ENCODE data around the gene TDRD12. TPM values are rescaled to one million over a fixed set of nuclear protein-coding genes. Genes with fewer than 3 reads are reported as not detected.
"Not testable (repeated sequence)": the region's sequence is repeated elsewhere in the genome, so short reads cannot be mapped to it uniquely, and the experiment has no call there.

Gene TDRD12
- total and polyA plus RNA-seq, 8 donors, result 0.20 to 1.2 (median 0.50) TPM

GRCh38 chr19:32711747-32712146 lies 7.8 kb upstream of the TDRD12 start:
- no peak for DNase-seq
- Histone ChIP-seq H3K36me3 (peaks cover 4 to 65% of the 10 kb centered on the region in 2 donors), H3K9me3 (no peaks in the 10 kb centered on the region), H3K4me3 (no peak overlapping the region), H3K27me3 (no peaks in the 10 kb centered on the region), H3K27ac (no peak overlapping the region), H3K4me1 (peaks cover 0 to 12% of the 10 kb centered on the region in 2 donors)
- TF ChIP-seq, protein P1, sequence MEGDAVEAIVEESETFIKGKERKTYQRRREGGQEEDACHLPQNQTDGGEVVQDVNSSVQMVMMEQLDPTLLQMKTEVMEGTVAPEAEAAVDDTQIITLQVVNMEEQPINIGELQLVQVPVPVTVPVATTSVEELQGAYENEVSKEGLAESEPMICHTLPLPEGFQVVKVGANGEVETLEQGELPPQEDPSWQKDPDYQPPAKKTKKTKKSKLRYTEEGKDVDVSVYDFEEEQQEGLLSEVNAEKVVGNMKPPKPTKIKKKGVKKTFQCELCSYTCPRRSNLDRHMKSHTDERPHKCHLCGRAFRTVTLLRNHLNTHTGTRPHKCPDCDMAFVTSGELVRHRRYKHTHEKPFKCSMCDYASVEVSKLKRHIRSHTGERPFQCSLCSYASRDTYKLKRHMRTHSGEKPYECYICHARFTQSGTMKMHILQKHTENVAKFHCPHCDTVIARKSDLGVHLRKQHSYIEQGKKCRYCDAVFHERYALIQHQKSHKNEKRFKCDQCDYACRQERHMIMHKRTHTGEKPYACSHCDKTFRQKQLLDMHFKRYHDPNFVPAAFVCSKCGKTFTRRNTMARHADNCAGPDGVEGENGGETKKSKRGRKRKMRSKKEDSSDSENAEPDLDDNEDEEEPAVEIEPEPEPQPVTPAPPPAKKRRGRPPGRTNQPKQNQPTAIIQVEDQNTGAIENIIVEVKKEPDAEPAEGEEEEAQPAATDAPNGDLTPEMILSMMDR (IDR thresholded peaks at IDR 0.05), result no peak
- peak; percentile 72 for ATAC-seq
- intact Hi-C loops (cut with DNase I), result no loop called here

DNA sequence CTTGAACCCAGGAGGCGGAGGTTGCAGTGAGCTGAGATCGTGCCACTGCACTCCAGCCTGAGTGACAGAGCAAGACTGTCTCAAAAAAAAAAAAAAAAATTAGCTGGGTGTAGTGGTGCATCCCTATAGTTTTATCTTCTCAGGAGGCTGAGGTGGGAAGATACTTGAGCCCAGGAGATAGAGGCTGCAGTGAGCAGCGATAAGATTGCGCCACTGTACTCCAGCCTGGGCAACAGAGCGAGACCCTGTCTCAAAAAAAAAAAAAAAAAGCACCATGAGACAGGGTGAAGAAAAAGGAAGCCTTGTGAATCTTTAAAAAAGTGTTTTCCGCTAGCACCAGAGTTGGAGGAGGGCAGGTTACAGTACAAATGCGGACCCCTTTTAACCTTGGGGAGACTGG lies 3.4 kb upstream of the TDRD12 start:
- DNase-seq; H3K9me3 ChIP-seq; ATAC-seq; H3K27me3 ChIP-seq; H3K4me1 ChIP-seq; H3K27ac ChIP-seq; H3K4me3 ChIP-seq; intact Hi-C loops (cut with DNase I): not testable (repeated sequence)
- peaks cover 4 to 55% of the 10 kb centered on the region in 2 donors for H3K36me3 ChIP-seq

- TF ChIP-seq, protein P1 (IDR thresholded peaks at IDR 0.05), result no peak
- no peaks in the 10 kb centered on the region for H3K9me3 ChIP-seq
- intact Hi-C loops (cut with DNase I), result no loop called here
Observed at GRCh38 chr19:32717496-32717895, 2.1 kb upstream of the TDRD12 start.

DNA sequence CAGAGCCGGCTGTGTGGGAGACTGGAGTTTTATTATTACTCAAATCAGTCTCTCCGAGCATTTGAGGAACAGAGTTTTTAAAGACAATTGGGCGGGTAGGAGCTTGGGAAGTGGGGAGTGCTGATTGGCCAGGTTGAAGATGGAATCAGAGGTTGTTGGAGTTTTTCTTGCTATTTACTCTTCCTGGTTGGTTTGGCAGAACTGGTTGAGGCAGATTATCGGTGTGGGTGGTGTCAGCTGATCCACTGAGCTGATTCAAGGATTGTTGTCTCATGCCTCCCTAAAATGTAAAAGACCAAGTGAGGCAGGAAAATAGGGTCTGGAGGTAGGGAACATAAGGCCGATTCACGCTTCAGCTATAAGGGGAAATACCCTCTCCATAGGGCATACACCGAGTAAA lies 1.3 kb upstream of the TDRD12 start:
- Histone ChIP-seq H3K9me3 (no peaks in the 10 kb centered on the region), H3K36me3 (peaks cover 2 to 34% of the 10 kb centered on the region in 2 donors), H3K27ac (no peak overlapping the region), H3K27me3 (no peaks in the 10 kb centered on the region), H3K4me3 (no peak overlapping the region), H3K4me1 (no peaks in the 10 kb centered on the region)
- intact Hi-C loops (cut with DNase I), result no loop called here
- TF ChIP-seq, protein P1 (IDR thresholded peaks at IDR 0.05), result no peak
- DNase-seq (no peak), ATAC-seq (no peak)

More at GRCh38 chr19:32717496-32717895, 2.1 kb upstream of the TDRD12 start:
- H3K36me3 ChIP-seq, result peaks cover 4 to 42% of the 10 kb centered on the region in 2 donors
- no peaks in the 10 kb centered on the region for H3K4me1 ChIP-seq
- ATAC-seq, result no peak
- no peaks in the 10 kb centered on the region for H3K27me3 ChIP-seq
- no peak overlapping the region for H3K4me3 ChIP-seq
- H3K27ac ChIP-seq, result no peak overlapping the region
- DNase-seq, result no peak

- ATAC-seq, result no peak
- H3K4me3 ChIP-seq, result no peak overlapping the region
- no peak overlapping the region for H3K27ac ChIP-seq
- H3K9me3 ChIP-seq, result no peaks in the 10 kb centered on the region
- TF ChIP-seq, protein P1 (IDR thresholded peaks at IDR 0.05), result no peak
- H3K36me3 ChIP-seq, result peaks cover 0 to 13% of the 10 kb centered on the region in 2 donors
- H3K27me3 ChIP-seq, result no peaks in the 10 kb centered on the region
- intact Hi-C loops (cut with DNase I), result no loop called here
- no peaks in the 10 kb centered on the region for H3K4me1 ChIP-seq
- no peak for DNase-seq
Observed at GRCh38 chr19:32720216-32720935, 809 bp downstream of the TDRD12 start.

GRCh38 chr19:32720936-32721250 lies 1.3 kb downstream of the TDRD12 start:
- Histone ChIP-seq H3K27ac (no peak overlapping the region), H3K4me3 (no peak overlapping the region), H3K36me3 (peaks cover 0 to 8% of the 10 kb centered on the region in 2 donors), H3K9me3 (no peaks in the 10 kb centered on the region), H3K27me3 (no peaks in the 10 kb centered on the region), H3K4me1 (no peaks in the 10 kb centered on the region)
- ATAC-seq (no peak), DNase-seq (no peak)
- TF ChIP-seq, protein P1 (IDR thresholded peaks at IDR 0.05), result no peak
- intact Hi-C loops (cut with DNase I), result no loop called here

Measured in left lung (tissue), 10 donors.